Limb (tissue), 2 donors: ENCODE measurements around the gene DCAF4L1.
A peak's percentile ranks its signal among the peaks of the same experiment; 100 is the strongest.

Source experiments
- DNase-seq, 2 donors: peaks; one replicate each; pipeline ENCODE4 v3.0.0-alpha.2; 2016; ENCODE audit errors: extremely low spot score in 2 of 2

Gene DCAF4L1

DNA sequence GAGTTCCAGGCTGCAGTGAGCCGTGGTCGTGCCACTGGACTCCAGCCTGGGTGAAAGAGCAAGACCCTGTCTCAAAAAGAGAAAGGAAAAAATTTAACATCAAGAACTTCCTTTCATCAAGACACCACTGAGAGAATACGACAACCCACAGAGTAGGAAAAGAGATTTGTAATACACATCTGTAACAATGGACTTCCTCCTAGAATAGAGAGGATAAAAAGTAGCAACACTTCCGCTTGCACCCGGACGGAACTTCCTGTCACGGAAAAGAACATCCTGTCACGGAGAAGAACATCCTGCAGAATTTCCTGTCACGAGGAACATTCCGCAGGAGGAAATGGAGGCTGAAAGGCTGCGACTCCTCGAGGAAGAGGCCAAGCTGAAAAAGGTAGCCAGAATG lies at the start of gene DCAF4L1:
TSS of gene DCAF4L1 (plus strand) at position 301 of the 400 bp plus-strand sequence. CDS start at position 338, 37 bp downstream.
- no peak for DNase-seq

GRCh38 chr4:41932988-41933387 lies 48.6 kb upstream of the DCAF4L1 start:
- DNase-seq = no peak

GRCh38 chr4:41933997-41934503 lies 47.5 kb upstream of the DCAF4L1 start:
- no peak for DNase-seq

DNA sequence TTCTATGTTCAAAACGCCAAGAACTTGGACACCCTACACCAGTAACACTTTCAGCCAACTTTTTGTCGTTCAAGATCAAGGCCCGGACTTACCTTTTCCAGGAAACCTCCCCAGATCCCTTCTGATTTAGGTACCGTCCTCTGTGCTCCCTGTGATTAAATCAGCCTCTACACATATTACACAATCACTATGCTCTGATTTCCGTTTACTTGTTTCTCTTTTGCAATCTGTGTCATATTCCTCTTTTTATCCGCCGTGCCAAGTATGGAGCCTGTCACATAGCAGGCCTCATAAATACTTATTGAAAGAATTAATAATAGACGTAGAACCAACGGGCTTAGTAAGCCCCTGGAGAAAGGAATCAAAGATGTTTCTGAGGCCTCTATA lies 47.0 kb upstream of the DCAF4L1 start:
- DNase-seq = no peak

DNA sequence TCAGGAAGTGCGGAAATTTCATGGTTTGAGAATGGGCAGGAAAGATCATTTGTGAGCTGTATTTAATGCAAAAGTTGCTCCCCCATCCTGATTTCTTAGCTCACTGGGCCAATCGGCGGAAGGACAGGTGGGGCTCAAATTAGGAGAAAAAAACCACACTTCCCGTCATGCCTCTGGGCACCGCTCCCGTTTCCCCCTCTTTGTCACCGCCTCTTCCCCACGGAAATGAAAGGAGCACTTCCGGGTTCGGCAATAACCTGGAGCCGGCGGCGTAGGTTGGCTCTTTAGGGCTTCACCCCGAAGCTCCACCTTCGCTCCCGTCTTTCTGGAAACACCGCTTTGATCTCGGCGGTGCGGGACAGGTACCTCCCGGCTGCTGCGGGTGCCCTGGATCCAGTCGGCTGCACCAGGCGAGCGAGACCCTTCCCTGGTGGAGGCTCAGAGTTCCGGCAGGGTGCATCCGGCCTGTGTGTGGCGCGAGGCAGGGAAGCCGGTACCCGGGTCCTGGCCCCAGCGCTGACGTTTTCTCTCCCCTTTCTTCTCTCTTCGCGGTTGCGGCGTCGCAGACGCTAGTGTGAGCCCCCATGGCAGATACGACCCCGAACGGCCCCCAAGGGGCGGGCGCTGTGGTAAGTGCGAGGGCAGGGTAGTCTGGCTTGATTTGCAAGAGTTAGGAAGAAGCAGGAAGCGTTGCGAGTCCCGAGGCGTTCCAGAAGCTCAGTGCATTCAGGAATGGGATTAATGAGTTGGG lies 46.5 kb upstream of the DCAF4L1 start, which contains the start of gene TMEM33:
TSS of gene TMEM33 (plus strand) at position 529 of the 751 bp plus-strand sequence. CDS start at position 585, 56 bp downstream.
- peak; percentile 88 to 94 for DNase-seq

DNA sequence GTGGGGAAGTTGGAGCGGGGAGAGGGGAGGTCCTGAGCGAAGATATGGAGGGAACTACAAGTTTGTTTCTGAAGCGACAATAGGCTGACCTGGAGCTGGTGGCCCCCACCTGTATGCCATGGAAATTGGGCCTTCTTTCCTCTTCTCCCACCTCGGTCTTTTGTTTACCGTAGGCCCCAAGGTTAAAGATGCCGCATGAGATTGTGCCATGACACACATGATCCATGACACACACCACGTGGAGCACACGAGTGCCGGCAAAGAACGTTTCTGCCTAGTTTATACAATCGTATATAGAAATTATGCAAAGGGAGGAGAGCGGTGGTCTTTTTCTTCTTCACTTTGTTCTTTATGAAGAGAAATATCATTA lies 45.9 kb upstream of the DCAF4L1 start:
- DNase-seq = no peak

GRCh38 chr4:41939016-41939626 lies 42.4 kb upstream of the DCAF4L1 start:
- no peak for DNase-seq

- no peak for DNase-seq
These were observed 40.7 kb upstream of the DCAF4L1 start for GRCh38 chr4:41940834-41941233.

GRCh38 chr4:41943506-41943905 lies 38.0 kb upstream of the DCAF4L1 start:
- no peak for DNase-seq

DNA sequence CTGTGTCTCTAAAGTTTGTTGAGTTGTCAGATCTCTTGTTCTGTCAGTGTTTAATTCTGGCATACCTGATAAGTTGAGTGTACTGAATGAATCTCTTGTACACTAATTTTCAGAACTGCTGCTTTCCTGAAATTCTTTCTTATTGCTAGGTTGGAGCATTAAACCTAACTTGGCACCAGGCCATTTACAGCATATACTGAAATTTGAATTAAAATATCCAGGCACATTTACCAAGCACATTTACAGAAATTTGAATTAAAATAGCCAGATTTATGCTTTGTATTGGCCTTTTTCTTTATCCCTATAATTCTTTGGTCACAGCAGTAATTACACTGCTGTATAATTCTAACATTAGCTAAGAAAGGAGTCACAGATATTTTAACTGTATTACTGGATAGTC lies 37.5 kb upstream of the DCAF4L1 start:
- no peak for DNase-seq

GRCh38 chr4:41949531-41949930 lies 32.0 kb upstream of the DCAF4L1 start:
- DNase-seq = no peak

DNA sequence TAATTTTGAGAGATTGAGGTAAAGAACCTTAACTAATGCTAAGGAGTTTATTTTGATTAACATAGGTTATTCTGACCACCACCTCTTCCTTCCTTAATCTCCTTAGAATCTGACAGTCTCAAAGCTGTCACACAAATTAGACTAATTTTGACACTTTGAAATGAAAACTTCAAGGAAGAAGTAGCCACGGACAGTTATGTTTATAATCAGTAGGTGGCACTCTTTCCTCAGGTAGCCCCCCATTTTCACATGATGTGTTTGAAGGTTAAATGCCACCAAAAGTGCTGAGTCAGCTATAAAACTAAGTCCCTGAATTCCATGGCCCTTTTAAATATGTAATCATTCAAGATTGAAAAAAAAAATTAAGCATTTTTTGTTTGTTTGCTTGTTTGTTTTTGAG lies 23.9 kb upstream of the DCAF4L1 start:
- DNase-seq = no peak

DNA sequence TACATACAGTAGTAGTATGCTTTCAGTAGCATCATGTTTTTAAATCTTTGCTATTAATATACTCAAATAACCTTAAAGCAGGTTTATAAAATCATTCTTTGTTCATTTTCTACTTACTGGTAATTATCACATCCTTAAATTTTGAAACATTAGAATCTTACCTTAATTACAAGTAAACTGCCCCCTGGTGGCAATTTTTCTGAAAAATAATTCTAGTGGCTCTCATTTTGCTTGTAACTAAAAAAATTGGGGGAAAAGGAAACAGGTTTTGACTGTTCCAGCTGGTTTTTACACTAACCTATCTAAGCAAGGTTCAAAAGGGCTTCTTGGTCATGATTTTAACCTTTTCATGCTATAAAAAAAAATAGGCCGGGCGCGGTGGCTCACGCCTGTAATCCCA lies 18.5 kb upstream of the DCAF4L1 start:
- DNase-seq = no peak

DNA sequence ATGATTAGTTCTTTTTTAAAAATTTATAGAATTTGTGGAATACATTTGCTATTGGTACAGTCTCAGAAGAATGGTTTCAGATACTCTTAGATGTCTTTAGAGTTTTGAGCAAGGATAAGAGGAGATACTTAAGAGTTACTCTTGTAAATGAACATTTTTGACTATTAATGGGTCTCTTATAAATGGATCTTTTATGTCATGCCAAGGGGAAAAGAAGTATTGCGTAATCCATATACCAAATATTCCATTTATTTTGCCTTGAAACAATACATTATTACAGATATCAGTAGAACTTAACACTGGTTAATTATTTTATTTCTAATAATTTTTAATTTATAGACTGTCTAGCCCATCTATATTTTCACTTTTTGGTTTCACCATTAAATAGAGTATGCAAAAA lies 17.2 kb upstream of the DCAF4L1 start:
- DNase-seq = no peak

GRCh38 chr4:41967392-41967791 lies 14.2 kb upstream of the DCAF4L1 start:
- DNase-seq = no peak

DNA sequence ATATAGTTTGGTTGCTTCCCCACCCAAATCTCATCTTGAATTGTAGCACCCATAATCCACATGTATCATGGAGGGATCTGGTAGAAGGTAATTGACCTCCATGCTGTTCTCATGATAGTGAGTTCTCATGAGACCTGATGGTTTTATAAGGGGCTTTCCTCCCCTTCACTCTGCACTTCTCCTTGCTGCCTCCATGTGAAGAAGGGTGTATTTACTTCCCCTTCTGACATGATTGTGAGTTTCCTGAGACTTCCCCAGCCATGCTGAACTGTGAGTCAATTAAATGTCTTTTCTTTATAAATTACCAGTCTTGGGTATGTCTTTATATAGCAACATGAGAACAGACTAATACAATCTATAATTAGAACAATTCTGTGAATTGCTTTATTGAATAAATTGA lies 11.9 kb upstream of the DCAF4L1 start:
- no peak for DNase-seq

GRCh38 chr4:41975341-41975740 lies 6.2 kb upstream of the DCAF4L1 start:
- DNase-seq = no peak

DNA sequence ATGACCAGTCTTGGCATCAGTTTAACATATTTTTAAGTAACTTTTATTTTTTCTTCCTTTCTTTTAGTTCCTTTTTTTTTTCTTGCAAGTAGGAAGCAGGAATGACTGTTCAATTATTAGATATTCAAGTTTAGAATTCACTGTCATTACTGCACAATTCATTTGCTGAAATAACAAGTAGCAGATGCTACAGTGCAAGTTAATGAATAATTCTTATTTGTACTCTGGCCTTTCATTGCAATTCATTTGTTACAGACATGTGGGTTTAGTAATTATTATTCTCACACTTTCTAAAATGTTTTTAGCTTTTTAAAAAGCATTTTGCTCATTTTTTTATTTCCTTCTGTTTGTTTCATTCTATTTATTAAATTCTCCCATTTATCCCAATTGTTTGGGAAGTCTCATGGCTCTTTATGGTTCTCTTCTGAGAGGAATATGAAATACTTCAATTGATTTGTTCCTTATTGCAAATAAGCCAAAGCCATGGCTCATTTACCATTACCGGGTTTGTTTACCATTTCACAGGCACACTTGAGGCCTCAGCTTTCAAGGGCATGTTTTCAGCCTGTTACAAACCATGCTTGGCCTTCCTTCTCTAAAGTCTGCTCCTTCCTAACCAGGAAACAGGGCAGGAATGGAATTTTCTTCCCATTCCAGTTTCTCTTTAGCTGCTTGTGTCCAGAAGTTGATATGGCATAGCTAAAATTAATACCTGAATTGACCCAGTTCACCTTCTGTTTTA lies 4.6 kb upstream of the DCAF4L1 start:
- no peak for DNase-seq

DNA sequence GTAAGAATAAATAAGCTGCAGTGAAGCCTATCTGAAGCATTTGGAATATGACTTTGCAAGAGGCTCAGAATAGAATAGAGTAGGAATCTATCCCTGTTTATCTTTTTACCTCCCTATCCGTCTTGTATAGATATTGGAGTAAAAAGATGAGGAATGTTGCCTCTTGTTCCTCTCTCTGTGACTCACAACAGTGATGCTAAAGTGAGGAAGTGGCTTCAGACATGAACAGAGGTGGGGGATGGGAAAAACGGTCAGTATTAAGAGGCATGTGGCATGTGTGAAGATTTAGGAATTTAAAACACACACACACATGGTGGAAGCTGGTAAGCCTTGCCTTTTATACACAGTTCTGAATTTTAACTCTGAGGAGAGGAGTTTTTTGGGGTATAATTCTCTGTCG lies 3.8 kb upstream of the DCAF4L1 start:
- no peak for DNase-seq

- DNase-seq = no peak
These were observed 1.2 kb downstream of the DCAF4L1 start for GRCh38 chr4:41982716-41983115.

GRCh38 chr4:41985151-41985550 lies 3.6 kb downstream of the DCAF4L1 start:
- DNase-seq = no peak

DNA sequence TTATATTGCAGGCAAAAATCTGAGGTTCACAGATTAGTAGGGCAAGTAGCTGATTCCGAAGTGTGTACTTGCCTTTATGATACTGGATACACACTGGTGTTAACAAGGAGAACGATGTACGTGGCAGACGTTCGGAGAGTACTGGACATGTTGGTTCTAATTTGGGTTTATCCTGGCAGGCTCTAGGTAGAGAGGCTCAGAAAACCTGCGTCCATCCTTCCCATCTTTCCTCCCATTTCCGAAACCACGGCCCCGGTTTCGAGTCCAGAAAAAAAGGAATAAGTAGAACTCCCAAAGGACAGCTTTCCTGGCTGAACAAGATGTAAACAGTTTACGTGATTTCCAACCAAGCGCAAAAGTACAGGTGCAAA lies 8.4 kb downstream of the DCAF4L1 start:
- no peak for DNase-seq
